Gastrocnemius medialis (tissue), 4 donors: ENCODE measurements around the gene GRB2. TPM values are rescaled to one million over a fixed set of nuclear protein-coding genes. Genes with fewer than 3 reads are reported as not detected.
"Not testable (repeated sequence)": the region's sequence is repeated elsewhere in the genome, so short reads cannot be mapped to it uniquely, and the experiment has no call there.

ENCODE experiments used
- ATAC-seq, 2 donors: fragments of 150-250 bp; one replicate each; pipeline ENCODE4 v1.9.1; 2016
- DNase-seq, 2 donors: peaks; one replicate each; pipeline ENCODE4 v3.0.0-alpha.2; 2019
- H3K27ac ChIP-seq, 4 donors: fragments of 200-600 bp; sonication (generic); 1 replicate in 1 of 4; 2 replicates in 3 of 4; pipeline ENCODE4 v1.5.1; 2016 to 2018; ENCODE audit warnings: mild to moderate bottlenecking in 2 of 4, moderate library complexity in 1 of 4
- H3K27me3 ChIP-seq, 3 donors: fragments of 200-600 bp; sonication (generic) in 2 of 3; 1 replicate in 1 of 3; 2 replicates in 2 of 3; pipeline versions ENCODE4 v1.5.1 to v1.6.0; 2016 to 2019; ENCODE audit warnings: mild to moderate bottlenecking in 1 of 3, moderate library complexity in 1 of 3
- H3K36me3 ChIP-seq, 2 donors: fragments of 200-600 bp; sonication (generic) in 1 of 2; one replicate each; pipeline ENCODE4 v1.5.1; 2017 to 2018
- H3K4me1 ChIP-seq, 2 donors: fragments of 200-600 bp; sonication (generic) in 1 of 2; one replicate each; pipeline ENCODE4 v1.5.1; 2016 to 2017; ENCODE audit warnings: mild to moderate bottlenecking in 2 of 2
- H3K4me3 ChIP-seq, 4 donors: fragments of 200-600 bp; sonication (generic) in 3 of 4; 1 replicate in 1 of 4; 2 replicates in 3 of 4; pipeline ENCODE4 v1.5.1; 2016 to 2019; ENCODE audit warnings: mild to moderate bottlenecking in 2 of 4
- H3K9me3 ChIP-seq, 3 donors: fragments of 200-600 bp; sonication (generic) in 2 of 3; 1 replicate in 1 of 3; 2 replicates in 2 of 3; pipeline ENCODE4 v1.5.1; 2016 to 2019
- CTCF ChIP-seq, 5 experiments: fragments of 450-650 bp in 3 of 5; fragments of 200-600 bp in 2 of 5; sonication (generic) in 2 of 5; IDR thresholded peaks in 4 of 5; conservative IDR thresholded peaks in 1 of 5; 1 replicate in 4 of 5; 2 replicates in 1 of 5; pipeline ENCODE4 v1.5.1; 2016 to 2019; ENCODE audit warnings: antibody characterized with exemption in 5 of 5, mild to moderate bottlenecking in 3 of 5, moderate library complexity in 3 of 5
- POLR2A ChIP-seq, 2 donors: fragments of 450-650 bp; IDR thresholded peaks; one replicate each; pipeline ENCODE4 v1.6.1; 2017; ENCODE audit warnings: antibody characterized with exemption in 2 of 2, mild to moderate bottlenecking in 2 of 2, moderate library complexity in 2 of 2
- in situ Hi-C, 4 donors: fragments of 200-750 bp; cut with MboI; loops; one replicate each; pipeline versions ENCODE4 v1.15.0 to v1.8.0; 2017; ENCODE audit warnings: low sequenced_read_pairs in 4 of 4
- intact Hi-C: fragments of 100-400 bp; cut with DNase I; formaldehyde crosslinking; loops from one replicate; pipeline ENCODE4 v1.15.1; 2023; ENCODE audit warnings: low total_unique reads
- total RNA-seq, 4 donors: library from RNA; depleted of rRNA; stranded (reverse); fragments of >200 nt; gene quantifications; one replicate each; pipeline versions ENCODE4 v1.1.0 to v1.2.3, GENCODE V29; 2016

The GRB2 gene
- total RNA-seq, 4 donors from 2014 or later = 41.7 to 88.5 (median 68.8) TPM

GRCh38 chr17:75287221-75287620 lies 118.3 kb downstream of the GRB2 start:
- in situ Hi-C loops = no loop called here

GRCh38 chr17:75285123-75285522 lies 120.4 kb downstream of the GRB2 start:
- no peak for ATAC-seq
- no peak for TF ChIP-seq POLR2A (IDR thresholded peaks at IDR 0.05)
- TF ChIP-seq CTCF (IDR thresholded peaks at IDR 0.05 in 4 of 5, conservative IDR thresholded peaks at IDR 0.05 in 1 of 5) = no peak
- in situ Hi-C loops = no loop called here
- Histone ChIP-seq H3K27ac (no peak overlapping the region), H3K4me3 (no peak overlapping the region), H3K27me3 (no peaks in the 10 kb centered on the region), H3K36me3 (peaks cover 0 to 39% of the 10 kb centered on the region in 2 donors), H3K9me3 (no peaks in the 10 kb centered on the region), H3K4me1 (peaks cover 5 to 9% of the 10 kb centered on the region in 2 donors)
- no peak for DNase-seq
- intact Hi-C loops = no loop called here

More at GRCh38 chr17:75287221-75287620, 118.3 kb downstream of the GRB2 start:
- TF ChIP-seq CTCF (IDR thresholded peaks at IDR 0.05 in 4 of 5, conservative IDR thresholded peaks at IDR 0.05 in 1 of 5) = no peak
- no peak for TF ChIP-seq POLR2A (IDR thresholded peaks at IDR 0.05)
- H3K27me3 ChIP-seq = no peaks in the 10 kb centered on the region
- H3K4me3 ChIP-seq = no peak overlapping the region
- H3K4me1 ChIP-seq = peaks cover 8 to 9% of the 10 kb centered on the region in 2 donors
- peaks cover 0 to 27% of the 10 kb centered on the region in 2 donors for H3K36me3 ChIP-seq
- intact Hi-C loops = no loop called here
- no peak for ATAC-seq
- no peak for DNase-seq
- no peaks in the 10 kb centered on the region for H3K9me3 ChIP-seq
- H3K27ac ChIP-seq = no peak overlapping the region

GRCh38 chr17:75280189-75280588 lies 125.3 kb downstream of the GRB2 start:
- in situ Hi-C loops, DNase-seq, H3K9me3 ChIP-seq, intact Hi-C loops, H3K27me3 ChIP-seq, H3K27ac ChIP-seq, H3K4me3 ChIP-seq, ATAC-seq, H3K4me1 ChIP-seq: not testable (repeated sequence)
- peaks cover 0 to 33% of the 10 kb centered on the region in 2 donors for H3K36me3 ChIP-seq

- peaks cover 0 to 19% of the 10 kb centered on the region in 2 donors for H3K36me3 ChIP-seq
- no peak for DNase-seq
- peaks cover under 1 to 2% of the 10 kb centered on the region in 2 donors for H3K4me1 ChIP-seq
- in situ Hi-C loops (no loop called here), intact Hi-C loops (no loop called here)
- no peaks in the 10 kb centered on the region for H3K9me3 ChIP-seq
- no peaks in the 10 kb centered on the region for H3K27me3 ChIP-seq
- TF ChIP-seq CTCF (IDR thresholded peaks at IDR 0.05 in 4 of 5, conservative IDR thresholded peaks at IDR 0.05 in 1 of 5) = no peak
- TF ChIP-seq POLR2A (IDR thresholded peaks at IDR 0.05) = no peak
- ATAC-seq = no peak
- no peak overlapping the region for H3K4me3 ChIP-seq
- H3K27ac ChIP-seq = no peak overlapping the region
Observed at GRCh38 chr17:75277664-75278071, 127.8 kb downstream of the GRB2 start.

GRCh38 chr17:75273977-75274708 lies 131.3 kb downstream of the GRB2 start:
- Histone ChIP-seq H3K9me3 (no peaks in the 10 kb centered on the region), H3K36me3 (no peaks in the 10 kb centered on the region), H3K4me1 (peaks cover 15 to 26% of the 10 kb centered on the region in 2 donors), H3K27ac (no peak overlapping the region), H3K4me3 (no peak overlapping the region), H3K27me3 (no peaks in the 10 kb centered on the region)
- no peak for DNase-seq
- ATAC-seq = no peak
- in situ Hi-C loops (no loop called here), intact Hi-C loops (no loop called here)
- TF ChIP-seq CTCF (IDR thresholded peaks at IDR 0.05 in 4 of 5, conservative IDR thresholded peaks at IDR 0.05 in 1 of 5) (no peak), POLR2A (IDR thresholded peaks at IDR 0.05) (no peak)
